HG02759 (cell line): ENCODE measurements around the gene TAGAP.
"Not testable (repeated sequence)": the region's sequence is repeated elsewhere in the genome, so short reads cannot be mapped to it uniquely, and the experiment has no call there.

ENCODE experiments used
- ATAC-seq: cut with Tn5 transposase; IDR thresholded peaks from one replicate; pipeline ENCODE4 v1.9.1; 2021; ENCODE audit warnings: mild to moderate bottlenecking, moderate library complexity; ENCODE audit not compliant: unreplicated experiment

The TAGAP gene

GRCh38 chr6:159047891-159048685, 3.3 kb upstream of the TAGAP start:
- ATAC-seq, result no peak

GRCh38 chr6:159045801-159046200, 1.0 kb upstream of the TAGAP start:
- no peak for ATAC-seq

GRCh38 chr6:159043947-159044346, 844 bp downstream of the TAGAP start:
- no peak for ATAC-seq

- no peak for ATAC-seq
Observed at GRCh38 chr6:159043251-159043650, 1.5 kb downstream of the TAGAP start.

GRCh38 chr6:159042826-159043181, 2.0 kb downstream of the TAGAP start:
- no peak for ATAC-seq

- ATAC-seq, result peak; percentile 42
Observed at GRCh38 chr6:159042003-159042825, 2.6 kb downstream of the TAGAP start.

- ATAC-seq, result no peak
Observed at GRCh38 chr6:159041181-159041580, 3.6 kb downstream of the TAGAP start.

- ATAC-seq, result no peak
Observed at GRCh38 chr6:159039885-159040258, 4.9 kb downstream of the TAGAP start.

GRCh38 chr6:159038914-159039884, 5.6 kb downstream of the TAGAP start:
- ATAC-seq, result peak; percentile 87

GRCh38 chr6:159038318-159038717, 6.5 kb downstream of the TAGAP start:
- ATAC-seq, result not testable (repeated sequence)

- ATAC-seq, result no peak
Observed at GRCh38 chr6:159037756-159038290, 7.0 kb downstream of the TAGAP start.

- no peak for ATAC-seq
Observed at GRCh38 chr6:159036673-159037072, 8.1 kb downstream of the TAGAP start.

- no peak for ATAC-seq
Observed at GRCh38 chr6:159035891-159036290, 8.9 kb downstream of the TAGAP start.

- no peak for ATAC-seq
Observed at GRCh38 chr6:159033160-159034049, 11.4 kb downstream of the TAGAP start.

- no peak for ATAC-seq
Observed at GRCh38 chr6:159031846-159032245, 12.9 kb downstream of the TAGAP start.

GRCh38 chr6:159030168-159030567, 14.6 kb downstream of the TAGAP start:
- no peak for ATAC-seq

GRCh38 chr6:159025224-159025623, 19.6 kb downstream of the TAGAP start:
- not testable (repeated sequence) for ATAC-seq

- ATAC-seq, result no peak
Observed at GRCh38 chr6:159023893-159024292, 20.9 kb downstream of the TAGAP start.

- no peak for ATAC-seq
Observed at GRCh38 chr6:159020011-159020410, 24.8 kb downstream of the TAGAP start.
